AG09319 (cell line): Measurements from ENCODE around the gene MS4A4A.

Source experiments
- DNase-seq: peaks from one replicate; pipeline ENCODE4 v3.0.0-alpha.2; 2010; ENCODE audit warnings: low read depth; ENCODE audit errors: extremely low read depth
- CTCF ChIP-seq: IDR thresholded peaks from 2 replicates; pipeline ENCODE4 v1.5.1; 2011; ENCODE audit warnings: low read depth, mild to moderate bottlenecking, inconsistent platforms, low read length, moderate library complexity

MS4A4A gene

GRCh38 chr11:60348116-60348515 lies 67.7 kb downstream of the MS4A4A start:
- no peak for DNase-seq

GRCh38 chr11:60349990-60350389 lies 69.5 kb downstream of the MS4A4A start:
- DNase-seq, result no peak
- no peak for TF ChIP-seq CTCF

More at GRCh38 chr11:60348116-60348515, 67.7 kb downstream of the MS4A4A start:
- TF ChIP-seq CTCF, result no peak

- DNase-seq, result no peak
- no peak for TF ChIP-seq CTCF
Observed at GRCh38 chr11:60357771-60358170, 77.3 kb downstream of the MS4A4A start.
